Right atrium auricular region (tissue), 2 donors: ENCODE data around the gene INHBA. TPM values are rescaled to one million over a fixed set of nuclear protein-coding genes. Genes with fewer than 3 reads are reported as not detected.

Experiments
- DNase-seq: peaks from one replicate; pipeline ENCODE4 v3.0.0-alpha.2; 2019; ENCODE audit warnings: low spot score
- H3K27ac ChIP-seq, 2 donors: fragments of 200-600 bp; sonication (generic); 1 replicate in 1 of 2; 2 replicates in 1 of 2; pipeline ENCODE4 v1.5.1; 2016 to 2019
- H3K27me3 ChIP-seq, 2 donors: fragments of 200-600 bp; sonication (generic); one replicate each; pipeline versions ENCODE4 v1.5.1 to v1.6.0; 2017 to 2019
- H3K36me3 ChIP-seq: fragments of 200-600 bp; sonication (generic); one replicate; pipeline ENCODE4 v1.5.1; 2016
- H3K4me1 ChIP-seq, 2 donors: fragments of 200-600 bp; sonication (generic); one replicate each; pipeline versions ENCODE4 v1.5.1 to v1.6.0; 2017 to 2019
- H3K4me3 ChIP-seq, 2 donors: fragments of 200-600 bp; sonication (generic); 1 replicate in 1 of 2; 2 replicates in 1 of 2; pipeline ENCODE4 v1.5.1; 2017 to 2019; ENCODE audit warnings: mild to moderate bottlenecking in 1 of 2, moderate library complexity in 1 of 2
- H3K9me3 ChIP-seq, 2 donors: fragments of 200-600 bp; sonication (generic); one replicate each; pipeline ENCODE4 v1.5.1; 2019
- total RNA-seq, 2 donors: library from RNA; depleted of rRNA; stranded (reverse); fragments of >200 nt; gene quantifications; one replicate each; pipeline ENCODE4 v1.1.0, GENCODE V29; 2016
- TF ChIP-seq, protein P1 (sequence below), 2 donors: fragments of 200-600 bp; sonication (generic); IDR thresholded peaks; one replicate each; pipeline ENCODE4 v1.5.1; 2019; ENCODE audit warnings: antibody characterized with exemption in 2 of 2

INHBA gene
- total RNA-seq, 2 donors from 2014 or later = 4.0 to 22.2 TPM

- TF ChIP-seq, protein P1, sequence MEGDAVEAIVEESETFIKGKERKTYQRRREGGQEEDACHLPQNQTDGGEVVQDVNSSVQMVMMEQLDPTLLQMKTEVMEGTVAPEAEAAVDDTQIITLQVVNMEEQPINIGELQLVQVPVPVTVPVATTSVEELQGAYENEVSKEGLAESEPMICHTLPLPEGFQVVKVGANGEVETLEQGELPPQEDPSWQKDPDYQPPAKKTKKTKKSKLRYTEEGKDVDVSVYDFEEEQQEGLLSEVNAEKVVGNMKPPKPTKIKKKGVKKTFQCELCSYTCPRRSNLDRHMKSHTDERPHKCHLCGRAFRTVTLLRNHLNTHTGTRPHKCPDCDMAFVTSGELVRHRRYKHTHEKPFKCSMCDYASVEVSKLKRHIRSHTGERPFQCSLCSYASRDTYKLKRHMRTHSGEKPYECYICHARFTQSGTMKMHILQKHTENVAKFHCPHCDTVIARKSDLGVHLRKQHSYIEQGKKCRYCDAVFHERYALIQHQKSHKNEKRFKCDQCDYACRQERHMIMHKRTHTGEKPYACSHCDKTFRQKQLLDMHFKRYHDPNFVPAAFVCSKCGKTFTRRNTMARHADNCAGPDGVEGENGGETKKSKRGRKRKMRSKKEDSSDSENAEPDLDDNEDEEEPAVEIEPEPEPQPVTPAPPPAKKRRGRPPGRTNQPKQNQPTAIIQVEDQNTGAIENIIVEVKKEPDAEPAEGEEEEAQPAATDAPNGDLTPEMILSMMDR (IDR thresholded peaks at IDR 0.05) = no peak
Measured at GRCh38 chr7:41640487-41640886, 62.4 kb downstream of the INHBA start.

DNA sequence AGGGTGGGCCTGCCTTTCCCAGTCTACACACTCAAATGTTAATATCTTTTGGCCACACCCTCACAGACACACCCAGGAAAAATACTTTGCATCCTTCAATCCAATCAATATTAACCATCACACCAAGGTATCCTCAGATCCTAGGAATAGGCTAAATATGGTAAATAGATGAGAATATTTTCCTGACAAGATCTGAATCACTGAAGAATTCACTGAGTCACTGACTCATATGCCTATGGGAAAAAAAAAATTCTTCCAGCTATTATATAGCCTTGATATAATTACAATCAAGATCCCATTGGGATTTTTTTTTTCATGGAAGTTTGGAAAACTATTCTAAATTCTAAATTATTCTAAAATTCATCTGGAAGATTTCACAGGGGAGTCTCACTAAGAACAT is 65.8 kb downstream of the INHBA start:
- H3K9me3 ChIP-seq = no peaks in the 10 kb centered on the region
- no peaks in the 10 kb centered on the region for H3K36me3 ChIP-seq
- no peak for DNase-seq
- TF ChIP-seq, protein P1 (IDR thresholded peaks at IDR 0.05) = no peak
- H3K4me1 ChIP-seq = no peaks in the 10 kb centered on the region
- no peak overlapping the region for H3K27ac ChIP-seq
- no peak overlapping the region for H3K4me3 ChIP-seq
- H3K27me3 ChIP-seq = no peaks in the 10 kb centered on the region

More at GRCh38 chr7:41640487-41640886, 62.4 kb downstream of the INHBA start:
- DNase-seq = no peak
- Histone ChIP-seq H3K4me1 (no peaks in the 10 kb centered on the region), H3K27me3 (no peaks in the 10 kb centered on the region), H3K27ac (no peak overlapping the region), H3K9me3 (no peaks in the 10 kb centered on the region), H3K36me3 (no peaks in the 10 kb centered on the region), H3K4me3 (no peak overlapping the region)
